GM19324 (cell line): ENCODE data around the gene VAV2.

Experiments
- ATAC-seq: cut with Tn5 transposase; IDR thresholded peaks from one replicate; pipeline ENCODE4 v1.9.1; 2021; ENCODE audit warnings: mild to moderate bottlenecking, moderate library complexity; ENCODE audit not compliant: unreplicated experiment, low FRiP score

The VAV2 gene

DNA sequence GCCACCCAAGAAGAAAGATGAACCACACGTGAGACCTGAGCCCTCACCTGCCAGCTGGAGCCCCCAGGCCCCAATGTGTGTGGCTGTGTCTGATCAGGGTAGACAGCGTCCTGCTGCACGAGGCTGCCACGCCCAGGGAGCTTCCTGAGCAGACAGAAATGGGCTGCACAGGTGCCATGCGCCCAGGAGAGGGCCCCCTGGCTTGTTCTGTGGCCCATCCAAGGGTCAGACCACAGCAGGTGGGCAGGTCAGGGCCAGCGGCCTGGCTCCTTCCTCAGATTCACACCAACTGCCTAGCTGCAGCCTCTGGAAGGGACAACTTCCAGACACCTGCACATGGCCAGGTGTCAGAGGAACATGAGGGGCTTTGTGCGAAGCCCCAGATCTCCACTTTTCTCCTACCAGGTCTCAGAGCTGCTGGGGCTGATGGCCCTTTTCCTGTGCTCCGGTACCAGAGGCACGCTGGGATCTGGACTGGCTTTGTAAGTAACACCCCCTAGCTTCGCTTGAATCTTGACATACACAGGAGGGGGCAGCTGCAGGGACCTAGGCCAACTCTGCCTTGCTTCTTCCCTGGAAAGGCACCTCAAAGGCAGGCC is 264.7 kb downstream of the VAV2 start:
- no peak for ATAC-seq

DNA sequence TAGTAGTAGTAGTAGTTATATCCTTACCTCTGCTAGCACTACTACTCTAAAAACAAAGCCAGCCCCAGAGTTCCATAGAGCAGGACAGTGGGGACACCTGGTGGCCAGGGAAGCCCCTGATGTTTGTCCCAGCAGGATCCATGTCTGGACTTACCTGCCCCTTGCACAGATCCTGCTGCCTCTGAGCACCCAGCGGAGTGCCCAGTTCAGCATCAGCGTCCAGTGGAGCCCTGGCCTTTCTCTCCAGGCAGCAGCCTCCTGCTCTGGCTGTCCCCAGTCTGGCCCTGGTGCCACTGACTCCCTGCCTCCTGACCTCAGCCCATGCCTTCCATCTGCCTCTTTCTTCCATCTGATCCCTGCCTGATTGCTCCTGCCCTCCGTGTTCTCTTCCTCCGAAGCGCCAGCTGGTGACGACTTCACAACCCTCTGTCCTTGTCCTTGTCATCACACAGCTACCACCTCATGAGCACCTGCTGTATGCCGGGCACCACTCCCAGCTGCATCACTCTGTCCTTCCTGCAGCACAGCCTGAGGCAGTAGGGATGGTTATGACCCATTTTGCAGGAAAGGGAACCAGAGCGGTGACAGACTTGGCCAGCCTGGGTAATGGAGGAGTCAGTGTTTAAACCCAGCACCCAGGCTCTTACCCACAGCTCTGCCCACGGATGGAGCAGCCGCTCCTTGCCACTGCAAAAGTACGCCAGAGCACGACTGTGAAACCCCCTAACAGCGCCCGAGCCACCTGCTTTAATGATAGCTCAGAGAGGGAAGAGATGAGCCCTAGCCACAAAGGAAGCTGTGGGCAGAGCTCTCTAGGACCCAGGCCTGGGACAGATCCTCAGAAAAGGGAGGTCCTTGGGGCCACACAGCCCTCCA is 265.5 kb downstream of the VAV2 start:
- ATAC-seq = no peak

DNA sequence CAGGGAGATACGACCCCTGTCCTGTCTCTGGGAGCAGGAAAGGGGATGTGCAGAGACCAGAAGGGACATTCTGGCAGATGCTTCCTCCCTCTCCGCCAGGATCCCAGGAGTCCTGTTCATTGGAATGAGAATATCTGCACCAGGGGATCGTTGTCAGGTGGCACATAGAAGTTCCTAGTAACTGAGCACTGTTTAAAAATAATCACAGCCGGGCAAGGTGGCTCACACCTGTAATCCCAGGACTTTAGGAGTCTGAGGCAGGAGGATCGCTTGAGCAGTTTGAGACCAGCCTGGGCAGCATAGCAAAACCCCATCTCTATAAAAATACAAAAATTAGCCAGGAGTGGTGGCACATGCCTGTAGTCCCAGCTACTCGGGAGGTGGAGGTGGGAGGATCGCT is 266.2 kb downstream of the VAV2 start:
- ATAC-seq = no peak

DNA sequence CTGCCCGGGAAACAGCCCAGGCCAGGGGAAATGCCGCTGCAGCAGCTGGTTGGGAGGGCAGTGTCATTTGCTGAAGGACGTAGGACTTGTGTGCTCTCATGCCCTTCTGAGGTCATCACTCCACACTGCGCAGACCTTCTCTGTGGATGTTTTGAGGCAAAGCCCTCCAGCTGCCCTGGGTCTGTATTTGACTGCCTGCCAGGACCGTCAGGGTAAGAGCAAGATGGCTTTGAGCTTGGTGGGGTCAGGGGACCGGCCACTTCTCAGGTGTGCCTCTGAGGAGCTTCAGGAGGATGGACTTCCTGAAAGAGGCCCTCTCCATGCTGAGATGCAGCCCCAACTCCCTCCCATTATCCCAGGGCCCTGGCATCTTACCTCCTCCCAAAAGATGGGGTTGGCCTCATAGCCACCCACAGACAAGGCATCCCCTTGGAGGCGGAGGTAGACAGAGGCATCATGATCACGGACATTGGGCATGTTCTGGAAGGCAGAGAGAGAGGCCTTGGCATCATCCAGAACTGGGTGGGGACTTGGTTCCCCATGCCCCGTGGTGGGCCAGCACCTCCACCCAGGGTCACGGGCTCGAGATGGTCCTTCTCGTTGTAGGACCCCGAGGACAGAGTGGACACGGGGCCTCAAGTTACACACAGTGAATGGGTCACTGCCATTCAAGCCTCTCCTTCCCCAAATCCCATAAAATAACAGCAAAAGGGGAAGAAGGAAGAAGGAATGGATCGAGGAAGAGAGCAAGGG is 273.4 kb downstream of the VAV2 start:
- ATAC-seq = no peak

DNA sequence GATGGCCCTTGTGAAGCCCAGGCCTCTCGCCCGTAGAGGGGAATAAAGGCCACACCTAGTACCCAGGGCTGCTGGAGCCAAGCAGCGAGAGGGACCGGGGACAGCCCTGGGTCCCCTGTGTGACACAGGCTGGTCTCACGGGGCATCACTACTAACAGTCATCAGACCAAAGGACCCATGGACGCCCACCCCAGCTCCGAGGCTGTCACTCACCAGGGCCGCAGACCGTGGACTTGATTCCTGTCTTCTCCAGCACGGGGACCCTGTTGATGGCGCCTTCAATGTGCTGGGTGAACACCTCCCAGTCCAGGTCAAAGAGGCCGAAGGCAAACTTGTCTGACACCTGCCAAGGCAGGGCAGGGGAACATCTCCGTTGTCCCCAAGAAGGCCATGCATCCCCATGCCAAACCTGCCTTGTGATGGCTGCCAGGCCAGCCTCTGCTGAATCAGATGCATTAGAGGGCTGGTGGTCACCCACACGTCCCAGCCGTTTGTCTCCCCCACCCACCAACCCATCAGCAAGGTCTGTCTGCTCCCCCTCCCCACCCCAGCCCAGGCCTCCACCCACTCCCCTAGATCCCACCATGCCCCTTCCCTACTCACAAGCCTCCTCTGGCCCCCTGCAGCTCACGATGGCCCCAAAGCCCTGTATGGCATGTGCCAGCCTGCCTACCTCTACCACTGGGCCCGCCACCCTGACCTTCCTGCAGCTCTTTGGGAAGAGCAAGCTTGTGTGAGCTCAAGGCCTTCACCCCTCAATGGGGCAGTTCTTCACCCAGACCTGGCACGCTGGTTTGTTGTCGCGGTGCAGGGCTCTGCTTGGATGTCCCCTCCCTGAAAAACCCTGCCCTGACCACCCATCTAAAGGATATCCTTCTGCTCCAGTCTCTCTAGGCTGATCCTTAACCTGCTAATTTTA is 274.8 kb downstream of the VAV2 start:
- ATAC-seq = no peak

DNA sequence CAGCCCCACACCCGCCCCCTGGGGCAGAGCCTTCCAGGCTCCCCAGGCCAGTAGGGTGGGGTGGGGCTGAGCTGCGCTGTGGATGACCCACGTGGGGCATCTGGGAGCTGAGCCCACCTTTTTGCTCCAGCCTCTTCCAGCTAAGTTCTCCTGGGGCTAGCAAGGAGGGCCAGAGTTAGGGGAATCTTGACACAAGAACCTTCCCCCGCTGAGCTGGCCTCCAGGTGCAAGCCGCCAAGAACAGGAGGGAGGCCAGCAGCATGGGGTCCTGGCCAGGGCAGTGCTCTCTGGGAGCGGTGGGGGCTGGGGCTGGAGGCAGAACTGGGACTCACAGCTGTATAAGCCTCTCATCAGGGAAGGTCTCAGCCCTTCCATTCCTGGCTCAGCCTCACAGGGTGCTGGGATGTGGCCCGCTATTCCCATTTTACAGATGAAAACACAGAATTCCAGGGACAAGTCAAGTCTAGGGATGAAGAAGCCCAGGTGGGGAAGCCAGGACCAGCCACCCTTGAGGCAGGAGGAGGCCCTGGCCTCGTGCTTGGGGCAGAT is 275.5 kb downstream of the VAV2 start:
- no peak for ATAC-seq

DNA sequence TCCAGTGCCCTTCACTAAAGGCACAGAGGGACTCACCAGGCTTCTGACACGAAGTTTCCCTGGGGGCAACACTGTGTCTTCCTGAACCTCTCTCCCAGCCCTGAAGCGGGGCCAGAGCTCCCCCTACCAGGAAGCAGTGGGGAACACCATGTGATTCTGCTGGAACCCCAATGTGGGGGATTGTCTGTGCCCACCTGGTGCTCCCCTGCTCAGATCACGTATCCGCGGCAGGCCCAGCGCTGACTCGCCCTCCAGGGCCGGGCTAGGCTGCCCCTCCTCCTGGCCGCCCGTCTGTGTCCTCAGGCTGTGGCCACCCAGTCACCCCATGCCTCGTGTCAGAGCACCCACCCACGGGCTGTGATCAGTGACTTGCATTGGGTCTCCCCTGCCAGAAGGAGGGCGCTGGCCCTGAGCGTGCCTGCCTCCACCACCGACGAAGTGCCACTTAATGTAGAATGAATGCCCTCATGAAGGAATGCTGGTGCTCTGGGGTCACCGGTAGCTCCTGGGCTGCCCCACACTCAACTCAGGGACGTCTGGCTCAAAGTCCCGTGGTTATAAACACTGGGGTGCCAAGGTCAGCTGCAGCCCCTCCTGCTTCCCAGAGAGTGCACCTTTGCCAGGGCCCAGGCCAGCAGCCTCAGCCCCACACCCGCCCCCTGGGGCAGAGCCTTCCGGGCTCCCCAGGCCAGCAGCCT is 276.1 kb downstream of the VAV2 start:
- no peak for ATAC-seq

DNA sequence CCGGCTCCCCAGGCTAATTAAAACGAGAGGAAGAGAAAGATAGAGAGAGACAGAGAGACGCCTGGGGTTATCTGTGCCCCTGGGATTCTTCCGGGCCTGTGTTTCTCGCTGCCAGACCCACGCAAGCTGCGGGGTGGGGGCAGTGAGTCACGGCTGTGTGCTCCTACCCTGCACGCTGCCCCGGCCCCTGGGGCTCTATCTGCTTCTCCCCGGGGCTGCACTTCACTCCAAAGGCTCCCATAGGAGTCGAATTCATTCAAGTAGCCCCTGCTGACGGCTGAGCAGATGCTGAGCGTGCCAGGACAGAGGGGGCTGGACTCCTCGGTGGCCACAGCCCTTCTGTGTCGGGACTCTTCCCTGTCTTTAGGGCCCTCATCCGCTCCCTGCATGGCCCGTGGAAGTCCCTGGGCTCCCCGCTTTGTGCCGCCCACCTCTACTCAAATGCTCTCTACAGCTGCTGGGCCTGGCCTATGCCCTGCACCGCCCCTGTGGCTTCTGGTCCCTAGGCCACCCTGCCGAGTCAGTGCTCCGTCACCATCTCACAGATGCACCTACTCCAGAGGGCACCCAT is 276.7 kb downstream of the VAV2 start:
- no peak for ATAC-seq

DNA sequence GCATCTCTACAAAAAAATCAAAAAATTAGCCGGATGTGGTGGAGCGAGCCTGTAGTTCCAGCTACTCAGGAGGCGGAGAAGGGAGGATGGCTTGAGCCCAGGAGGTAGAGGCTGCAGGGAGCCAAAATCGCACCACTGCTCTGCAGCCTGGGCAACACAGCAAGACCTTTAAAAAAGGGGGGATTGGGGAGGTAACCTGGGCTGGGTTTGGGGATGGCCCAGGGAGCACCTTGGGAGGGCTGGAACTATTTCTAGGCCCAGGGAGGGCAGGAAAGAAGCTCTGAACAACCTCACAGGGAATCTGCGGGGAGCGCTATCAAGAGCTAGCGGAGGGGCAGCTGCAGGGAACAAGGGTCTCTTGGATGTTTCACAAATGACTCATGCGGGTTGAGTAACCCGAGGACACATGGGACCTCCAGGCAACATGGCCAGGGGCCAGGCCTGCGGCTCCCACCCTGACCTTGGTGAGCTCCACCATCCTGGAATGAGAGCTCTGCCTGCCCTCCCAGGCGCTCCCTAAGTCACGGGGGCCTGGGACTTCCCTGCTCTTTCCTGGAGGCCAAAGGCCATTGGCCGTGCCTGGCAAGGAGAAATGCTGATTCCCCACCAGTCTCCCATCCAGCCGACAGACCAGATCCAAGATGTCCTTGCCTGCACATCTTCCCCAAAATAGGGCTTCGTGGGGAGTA is 277.4 kb downstream of the VAV2 start:
- no peak for ATAC-seq

DNA sequence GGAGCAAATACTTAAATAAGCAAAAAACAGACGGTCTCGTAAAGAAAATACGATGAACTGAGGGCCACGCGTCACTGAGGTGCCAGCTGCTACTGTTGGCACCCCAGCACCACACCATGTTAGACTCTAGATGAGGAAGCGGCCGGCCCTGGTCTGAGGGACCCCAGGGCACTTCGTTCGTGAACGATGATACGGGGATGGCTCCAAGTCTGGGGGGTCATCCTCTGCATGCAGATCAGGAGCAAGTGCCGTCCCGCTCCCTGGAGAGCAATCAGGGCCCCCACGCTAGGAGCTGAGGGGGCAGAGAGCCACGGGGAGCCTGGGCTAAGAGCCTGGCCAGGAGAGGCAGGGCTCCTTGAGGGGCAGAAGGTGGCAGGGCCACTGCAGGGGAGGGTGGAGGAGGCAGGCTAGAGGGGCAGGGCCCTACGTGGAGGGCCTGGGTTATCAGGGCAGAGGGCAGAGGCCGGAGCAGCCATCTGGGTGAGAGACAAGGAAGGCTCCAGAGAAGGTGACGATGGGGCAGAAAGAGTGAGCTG is 278.1 kb downstream of the VAV2 start:
- no peak for ATAC-seq

DNA sequence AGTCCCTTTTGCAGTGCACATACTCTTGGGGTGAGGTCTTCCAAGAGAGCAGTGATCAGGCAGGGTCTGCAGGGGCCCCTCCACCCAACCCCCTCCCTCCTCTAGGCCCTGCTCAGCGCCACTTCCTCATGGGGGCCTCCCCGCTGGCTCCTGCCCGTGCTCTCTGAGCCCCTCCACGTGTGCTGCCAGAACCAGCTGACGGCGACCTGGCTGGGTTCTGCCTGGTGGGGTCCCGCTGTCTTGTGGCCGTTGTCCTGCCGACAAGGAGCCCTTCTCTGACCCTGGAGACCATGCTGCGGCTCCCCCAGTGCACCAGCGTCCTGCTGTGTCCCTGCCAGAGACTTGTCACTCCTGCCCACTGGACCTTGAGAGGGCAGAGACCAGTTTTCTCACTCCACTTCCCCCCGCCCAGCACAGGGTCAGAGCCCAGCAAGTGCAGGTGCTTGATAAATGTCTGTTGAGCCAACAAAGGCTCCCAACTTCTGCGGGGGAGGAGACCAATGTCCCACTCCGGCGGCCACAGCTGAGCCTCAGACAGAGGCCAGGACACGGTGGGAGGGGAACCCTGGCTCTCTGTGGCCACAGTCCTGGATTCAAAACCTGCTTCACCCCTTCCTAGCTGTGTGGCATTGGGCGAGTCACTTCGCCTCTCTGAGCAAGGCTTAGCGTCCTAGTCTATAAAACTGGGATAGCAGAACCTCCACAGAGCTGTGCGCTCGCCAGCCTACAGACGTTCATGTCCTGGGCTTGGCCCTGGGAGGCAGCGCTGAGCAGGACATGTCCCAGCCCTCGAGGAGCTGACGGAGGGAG is 278.8 kb downstream of the VAV2 start:
- ATAC-seq = no peak

DNA sequence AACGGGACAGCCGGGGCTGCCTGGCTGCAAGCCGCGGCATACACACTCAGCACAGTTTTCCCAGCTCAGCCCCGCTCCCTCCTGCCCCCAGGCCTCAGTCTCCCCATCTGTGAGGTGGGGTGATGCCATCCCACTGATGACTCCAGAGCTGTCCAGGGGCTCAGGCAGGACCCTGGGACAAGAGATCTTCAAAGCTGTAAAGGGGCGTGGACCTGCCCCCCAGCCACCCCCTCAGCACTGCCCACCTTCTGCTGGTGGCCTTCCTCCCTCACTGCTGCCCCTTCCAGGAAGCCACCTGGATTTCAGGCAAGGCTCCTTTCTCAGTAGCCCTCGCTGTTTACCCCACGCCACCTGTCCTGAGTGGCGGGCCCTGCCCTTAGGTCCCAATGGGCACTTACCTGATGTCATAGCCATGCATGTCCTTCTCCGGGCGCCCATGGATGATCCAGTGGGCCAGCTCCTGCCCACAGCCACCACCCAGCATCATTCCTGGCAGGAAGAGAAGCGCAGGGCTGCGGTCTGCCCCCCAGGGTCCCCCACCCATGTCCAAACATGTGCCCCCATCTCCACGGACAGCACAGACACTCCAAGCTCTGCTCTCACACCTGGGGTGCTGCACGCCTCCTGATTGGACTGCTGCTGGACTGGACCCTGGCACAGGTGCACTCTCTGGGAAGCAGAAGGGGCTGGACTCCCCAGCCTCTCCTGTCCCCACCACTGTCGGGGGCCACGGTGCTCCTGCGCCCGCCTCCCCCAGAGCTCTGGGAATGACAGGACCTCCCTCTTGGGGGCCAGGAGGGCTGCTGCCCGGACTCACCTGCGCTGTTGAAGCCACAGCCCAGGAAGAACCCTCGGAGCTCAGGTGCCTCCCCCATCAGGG is 279.7 kb downstream of the VAV2 start:
- ATAC-seq = no peak
